HG02588 (cell line): ENCODE data around the gene ZSWIM9.
"Not testable (repeated sequence)": the region's sequence is repeated elsewhere in the genome, so short reads cannot be mapped to it uniquely, and the experiment has no call there.

Experiments used
- ATAC-seq: cut with Tn5 transposase; IDR thresholded peaks from one replicate; pipeline ENCODE4 v1.9.1; 2021; ENCODE audit warnings: mild to moderate bottlenecking, moderate library complexity; ENCODE audit not compliant: unreplicated experiment

The ZSWIM9 gene

GRCh38 chr19:48210005-48210404 is 39.5 kb downstream of the ZSWIM9 start:
- ATAC-seq = no peak

DNA sequence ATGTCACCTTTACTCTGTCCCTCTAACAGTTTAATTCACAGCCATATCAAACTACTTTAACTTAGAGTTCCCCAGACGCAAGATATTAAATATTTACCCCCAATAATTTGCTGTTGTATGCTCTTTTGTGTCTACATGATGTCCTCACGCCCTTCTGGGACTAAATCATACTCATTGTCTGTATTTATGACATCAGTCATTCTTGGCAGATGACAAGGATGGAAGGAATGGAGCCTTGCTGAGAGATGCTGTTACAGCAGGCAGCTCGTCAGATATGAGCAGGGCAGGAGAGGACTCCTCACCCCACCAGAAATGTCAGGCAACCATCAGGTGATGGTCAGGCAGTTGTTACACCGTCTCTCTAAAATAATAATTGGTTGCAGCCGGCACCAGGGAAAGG is 43.5 kb downstream of the ZSWIM9 start:
- ATAC-seq = no peak

DNA sequence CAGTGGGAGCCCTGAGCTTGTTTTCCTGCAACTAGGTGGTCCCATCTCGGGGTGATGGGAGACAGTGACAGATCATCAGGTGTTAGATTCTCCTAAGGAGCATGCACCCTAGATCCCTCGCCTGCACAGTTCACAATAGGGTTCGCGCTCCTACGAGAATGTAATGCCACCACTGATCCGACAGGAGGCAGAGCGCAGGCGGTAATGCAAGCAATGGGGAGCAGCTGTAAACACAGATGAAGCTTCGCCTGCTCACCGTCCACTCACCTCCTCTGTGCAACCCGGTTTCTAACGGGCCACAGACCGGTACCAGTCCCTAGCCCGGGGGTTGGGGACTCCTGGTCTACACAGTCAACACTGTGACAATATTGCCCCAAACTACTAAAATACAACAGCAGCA is 46.5 kb downstream of the ZSWIM9 start:
- no peak for ATAC-seq

- ATAC-seq = no peak
Observed at GRCh38 chr19:48218997-48219396, 48.5 kb downstream of the ZSWIM9 start.

- not testable (repeated sequence) for ATAC-seq
Observed at GRCh38 chr19:48220784-48221183, 50.3 kb downstream of the ZSWIM9 start.

DNA sequence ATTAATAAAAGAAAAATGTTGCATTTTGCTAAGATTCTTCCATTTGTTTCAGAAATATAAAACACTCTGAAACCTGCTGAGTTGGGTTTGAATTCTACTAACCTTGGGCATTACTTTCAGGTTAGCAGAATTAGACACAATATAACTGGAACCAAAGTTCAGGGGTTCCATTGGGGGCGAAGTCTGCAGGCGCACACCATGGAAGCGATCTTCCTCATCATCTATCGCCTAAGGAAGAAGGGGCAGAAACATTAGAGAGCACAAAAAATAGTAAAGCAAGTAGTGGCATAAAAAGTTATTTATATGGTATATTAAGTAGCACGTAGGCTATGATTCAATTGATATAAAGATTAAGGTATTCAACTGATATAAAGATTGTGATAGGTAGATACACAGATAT is 51.1 kb downstream of the ZSWIM9 start:
- no peak for ATAC-seq

- ATAC-seq = no peak
Observed at GRCh38 chr19:48230555-48231129, 60.2 kb downstream of the ZSWIM9 start.

DNA sequence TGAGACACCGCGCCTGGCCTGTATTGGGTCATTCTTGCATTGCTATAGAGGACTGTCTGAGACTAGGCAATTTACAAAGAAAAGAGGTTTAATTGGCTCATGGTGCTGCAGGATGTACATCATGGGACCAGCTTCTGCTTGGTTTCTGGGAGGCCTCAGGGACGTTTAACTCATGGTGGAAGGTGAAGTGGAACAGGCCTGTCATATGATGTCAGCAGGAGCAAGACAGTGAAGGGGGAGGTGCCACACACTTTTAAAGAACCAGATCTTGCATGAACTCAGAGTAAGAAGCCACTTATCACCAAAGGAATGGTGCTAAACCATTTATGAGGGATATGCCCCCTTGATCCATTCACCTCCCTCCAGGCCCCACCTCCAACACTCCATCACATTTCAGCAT is 66.6 kb downstream of the ZSWIM9 start:
- no peak for ATAC-seq

DNA sequence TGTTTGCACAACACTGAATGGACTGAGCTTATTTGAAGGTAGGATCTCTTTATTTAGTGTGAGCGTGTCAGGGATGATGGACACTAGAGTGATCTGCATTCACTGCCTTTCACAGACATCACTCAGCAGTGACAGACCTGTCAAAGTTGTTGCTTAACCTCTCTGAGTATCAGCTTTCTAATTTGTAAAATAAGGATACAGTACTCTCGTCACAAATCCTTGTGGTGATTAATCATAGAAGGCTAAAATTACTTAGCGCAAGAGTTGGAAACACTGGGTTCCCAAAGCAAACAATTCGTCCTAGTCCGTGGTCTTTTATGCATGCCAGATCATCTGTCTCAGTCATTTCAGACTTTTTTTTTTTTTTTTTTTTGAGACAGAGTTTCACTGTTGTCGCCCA is 68.6 kb downstream of the ZSWIM9 start:
- no peak for ATAC-seq

DNA sequence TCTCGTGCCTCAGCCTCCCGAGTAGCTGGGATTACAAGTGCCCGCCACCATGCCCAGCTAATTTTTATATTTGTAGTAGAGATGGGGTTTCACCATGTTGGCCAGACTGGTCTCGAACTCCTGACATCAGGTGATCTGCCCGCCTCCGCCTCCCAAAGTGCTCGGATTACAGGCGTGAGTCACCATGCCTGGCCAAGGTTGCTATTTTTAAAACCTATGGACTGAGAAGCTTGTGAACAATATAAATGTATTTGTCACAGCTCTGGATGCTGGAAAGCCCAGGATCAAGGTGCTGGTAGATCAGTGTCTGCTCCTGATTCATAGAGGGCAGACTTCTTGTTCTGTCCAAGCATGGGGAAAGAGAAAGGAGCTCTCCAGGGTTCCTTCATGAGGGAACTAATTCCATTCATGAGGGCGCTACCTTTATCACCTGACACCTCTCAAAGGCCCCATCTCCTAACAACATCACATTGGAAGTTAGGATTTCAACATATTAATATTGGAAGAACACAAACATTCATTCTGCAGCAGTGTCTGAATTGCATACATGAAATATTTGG is 69.2 kb downstream of the ZSWIM9 start:
- no peak for ATAC-seq

GRCh38 chr19:48241771-48242170 is 71.3 kb downstream of the ZSWIM9 start:
- ATAC-seq = not testable (repeated sequence)

GRCh38 chr19:48244281-48244680 is 73.8 kb downstream of the ZSWIM9 start:
- no peak for ATAC-seq

GRCh38 chr19:48246101-48246500 is 75.6 kb downstream of the ZSWIM9 start:
- ATAC-seq = no peak

DNA sequence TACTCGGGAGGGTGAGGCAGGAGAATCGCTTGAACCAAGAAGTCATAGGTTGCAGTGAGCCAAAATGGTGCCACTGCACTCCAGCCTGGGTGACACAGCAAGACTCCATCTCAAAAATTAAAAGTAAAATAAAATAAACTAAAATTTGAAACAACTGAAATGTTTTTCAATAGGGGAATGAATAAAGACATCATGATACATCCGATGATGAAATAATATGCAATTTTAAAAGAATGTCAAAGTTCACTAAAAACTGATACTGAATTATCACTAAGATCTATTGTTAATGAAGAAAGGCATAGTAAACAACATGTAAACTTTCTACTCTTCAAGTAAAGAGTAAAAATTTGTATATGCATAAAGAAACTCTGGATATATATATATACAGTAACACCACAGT is 76.7 kb downstream of the ZSWIM9 start:
- no peak for ATAC-seq
